GM23338 (cell line): ENCODE data around the gene COL15A1. TPM values are rescaled to one million over a fixed set of nuclear protein-coding genes. Genes with fewer than 3 reads are reported as not detected.

Experiments used
- ATAC-seq: fragments of 200-7000 bp; cut with Tn5 transposase; 3 replicates; pipeline ENCODE4 v1.9.1; 2020
- DNase-seq: peaks from one replicate; pipeline ENCODE4 v3.0.0-alpha.2; 2015; ENCODE audit warnings: low spot score
- H2AFZ ChIP-seq: fragments of 200-600 bp; sonication (generic); 2 replicates; pipeline ENCODE4 v1.8.0; 2016; ENCODE audit warnings: antibody characterized with exemption, mild to moderate bottlenecking, moderate library complexity
- H3F3A ChIP-seq: fragments of 200-600 bp; sonication (generic); replicated peaks from 2 replicates; pipeline ENCODE4 v1.8.0; 2017; ENCODE audit warnings: antibody characterized with exemption, mixed run types, low read depth
- H3K27ac ChIP-seq: fragments of 200-600 bp; sonication (generic); 2 replicates; pipeline ENCODE4 v1.6.1; 2016; ENCODE audit warnings: low read depth
- H3K27me3 ChIP-seq: fragments of 200-600 bp; sonication (generic); 2 replicates; pipeline ENCODE4 v1.8.0; 2016; ENCODE audit warnings: mild to moderate bottlenecking, mixed run types, moderate library complexity; ENCODE audit not compliant: insufficient read depth
- H3K36me3 ChIP-seq: fragments of 200-600 bp; sonication (generic); 2 replicates; pipeline ENCODE4 v1.8.0; 2016; ENCODE audit warnings: mild to moderate bottlenecking; ENCODE audit not compliant: insufficient read depth
- H3K4me1 ChIP-seq: fragments of 200-600 bp; sonication (generic); 2 replicates; pipeline ENCODE4 v1.8.0; 2016; ENCODE audit warnings: mild to moderate bottlenecking, moderate library complexity; ENCODE audit not compliant: insufficient read depth
- H3K4me2 ChIP-seq: fragments of 200-600 bp; sonication (generic); 2 replicates; pipeline ENCODE4 v1.7.1; 2017; ENCODE audit warnings: mixed run types
- H3K4me3 ChIP-seq: fragments of 200-600 bp; sonication (generic); 2 replicates; pipeline ENCODE4 v1.6.1; 2016; ENCODE audit warnings: mixed run types
- H3K79me2 ChIP-seq: fragments of 200-600 bp; sonication (generic); replicated peaks from 2 replicates; pipeline ENCODE4 v1.8.0; 2017; ENCODE audit warnings: mild to moderate bottlenecking; ENCODE audit not compliant: insufficient read depth
- H3K9me2 ChIP-seq: fragments of 200-600 bp; sonication (generic); 2 replicates; pipeline ENCODE4 v1.8.0; 2017; ENCODE audit not compliant: insufficient read depth
- H4K20me1 ChIP-seq: fragments of 200-600 bp; sonication (generic); replicated peaks from 2 replicates; pipeline ENCODE4 v1.8.0; 2017; ENCODE audit warnings: mild to moderate bottlenecking; ENCODE audit not compliant: insufficient read depth
- H3K27ac Mint-ChIP-seq: 2 replicates; pipeline ENCODE4 v1.8.0; 2020; ENCODE audit warnings: inconsistent platforms, mild to moderate bottlenecking, moderate library complexity, mixed read lengths
- H3K27me3 Mint-ChIP-seq: 3 replicates; pipeline ENCODE4 v1.8.0; 2022; ENCODE audit warnings: low read depth, mild to moderate bottlenecking, moderate library complexity, mixed read lengths, inconsistent platforms; ENCODE audit not compliant: insufficient read depth, poor library complexity
- H3K36me3 Mint-ChIP-seq: 3 replicates; pipeline ENCODE4 v1.8.0; 2021; ENCODE audit warnings: low read depth, mild to moderate bottlenecking, inconsistent platforms, moderate library complexity, mixed read lengths
- H3K4me1 Mint-ChIP-seq: 3 replicates; pipeline ENCODE4 v1.8.0; 2020; ENCODE audit warnings: mild to moderate bottlenecking, inconsistent platforms, mixed read lengths
- H3K4me3 Mint-ChIP-seq: 3 replicates; pipeline ENCODE4 v1.8.0; 2021; ENCODE audit warnings: moderate library complexity, mild to moderate bottlenecking, inconsistent platforms, mixed read lengths
- H3K9me3 Mint-ChIP-seq: 3 replicates; pipeline ENCODE4 v1.8.0; 2020; ENCODE audit warnings: moderate library complexity, mild to moderate bottlenecking, inconsistent platforms, mixed read lengths
- JUNB ChIP-seq: IDR thresholded peaks from one replicate; pipeline ENCODE4 v1.6.1; 2016; ENCODE audit warnings: antibody characterized with exemption; ENCODE audit not compliant: unreplicated experiment
- STAT1 ChIP-seq: IDR thresholded peaks from one replicate; pipeline ENCODE4 v1.6.1; 2016; ENCODE audit warnings: antibody characterized with exemption; ENCODE audit not compliant: unreplicated experiment
- ZNF331 ChIP-seq: fragments of 250-450 bp; sonication (Bioruptor Pico); IDR thresholded peaks from 2 replicates; pipeline ENCODE4 v1.5.0; 2020; ENCODE audit warnings: low read depth, mild to moderate bottlenecking, moderate library complexity
- polyA plus RNA-seq: library from polyadenylated mRNA; unstranded; fragments of >200 nt; fragmentation: Nextera tagmentation; extraction: Ambion mirVana; gene quantifications from 2 replicates; pipeline ENCODE4 v1.2.1, GENCODE V29; 2016
- total RNA-seq: library from RNA; depleted of rRNA; stranded (reverse); fragments of >200 nt; shearing (Covaris generic); gene quantifications from 2 replicates; pipeline ENCODE4 v1.2.3, GENCODE V29; 2014
- TF ChIP-seq, protein P1 (sequence below): fragments of 250-450 bp; sonication (Bioruptor Pico); IDR thresholded peaks from 2 replicates; pipeline ENCODE4 v1.5.0; 2020; ENCODE audit warnings: mild to moderate bottlenecking, moderate library complexity
- TF ChIP-seq, protein P2 (sequence below), 2 experiments: fragments of 200-600 bp in 1 of 2; sonication (generic) in 1 of 2; conservative IDR thresholded peaks; 2 replicates each; pipeline versions ENCODE4 v1.5.1 to v1.6.1; 2016 to 2017; ENCODE audit warnings: antibody characterized with exemption in 2 of 2, low read depth in 2 of 2, mild to moderate bottlenecking in 2 of 2, moderate library complexity in 1 of 2

Gene COL15A1
- total and polyA plus RNA-seq, 2 experiments from 2014 or later: 0.17 to 0.18 TPM

DNA sequence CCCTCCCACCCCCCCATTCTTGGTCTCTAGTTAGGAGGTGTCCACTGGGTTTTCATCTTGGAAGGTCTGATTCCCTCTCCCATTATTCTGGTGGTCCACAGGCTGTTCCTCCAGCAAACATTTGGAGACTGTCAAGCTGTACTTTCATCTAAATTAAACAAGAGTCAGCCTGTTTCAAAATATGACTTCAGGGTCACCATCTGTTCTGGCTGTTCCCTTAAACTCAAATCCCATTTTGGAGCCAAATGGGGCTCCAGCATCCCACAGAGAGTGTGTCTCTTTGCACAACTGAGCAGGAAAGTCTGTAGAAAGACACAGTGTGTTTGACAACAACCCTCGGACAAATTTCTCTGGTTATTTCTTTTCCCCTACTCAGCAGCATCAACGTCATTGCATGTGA is 20.5 kb downstream of the COL15A1 start:
- no peak overlapping the region for H3K27ac ChIP-seq
- Mint-ChIP-seq H3K4me3 (no peak overlapping the region), H3K36me3 (no peaks in the 10 kb centered on the region), H3K4me1 (peaks cover 25% of the 10 kb centered on the region), H3K9me3 (no peaks in the 10 kb centered on the region; the same call in 2 of the 3 replicates), H3K27ac (no peak overlapping the region), H3K27me3 (peaks cover 8% of the 10 kb centered on the region)
- no peaks in the 10 kb centered on the region for H4K20me1 ChIP-seq
- H3K9me2 ChIP-seq: peaks cover 12% of the 10 kb centered on the region
- TF ChIP-seq, protein P1, sequence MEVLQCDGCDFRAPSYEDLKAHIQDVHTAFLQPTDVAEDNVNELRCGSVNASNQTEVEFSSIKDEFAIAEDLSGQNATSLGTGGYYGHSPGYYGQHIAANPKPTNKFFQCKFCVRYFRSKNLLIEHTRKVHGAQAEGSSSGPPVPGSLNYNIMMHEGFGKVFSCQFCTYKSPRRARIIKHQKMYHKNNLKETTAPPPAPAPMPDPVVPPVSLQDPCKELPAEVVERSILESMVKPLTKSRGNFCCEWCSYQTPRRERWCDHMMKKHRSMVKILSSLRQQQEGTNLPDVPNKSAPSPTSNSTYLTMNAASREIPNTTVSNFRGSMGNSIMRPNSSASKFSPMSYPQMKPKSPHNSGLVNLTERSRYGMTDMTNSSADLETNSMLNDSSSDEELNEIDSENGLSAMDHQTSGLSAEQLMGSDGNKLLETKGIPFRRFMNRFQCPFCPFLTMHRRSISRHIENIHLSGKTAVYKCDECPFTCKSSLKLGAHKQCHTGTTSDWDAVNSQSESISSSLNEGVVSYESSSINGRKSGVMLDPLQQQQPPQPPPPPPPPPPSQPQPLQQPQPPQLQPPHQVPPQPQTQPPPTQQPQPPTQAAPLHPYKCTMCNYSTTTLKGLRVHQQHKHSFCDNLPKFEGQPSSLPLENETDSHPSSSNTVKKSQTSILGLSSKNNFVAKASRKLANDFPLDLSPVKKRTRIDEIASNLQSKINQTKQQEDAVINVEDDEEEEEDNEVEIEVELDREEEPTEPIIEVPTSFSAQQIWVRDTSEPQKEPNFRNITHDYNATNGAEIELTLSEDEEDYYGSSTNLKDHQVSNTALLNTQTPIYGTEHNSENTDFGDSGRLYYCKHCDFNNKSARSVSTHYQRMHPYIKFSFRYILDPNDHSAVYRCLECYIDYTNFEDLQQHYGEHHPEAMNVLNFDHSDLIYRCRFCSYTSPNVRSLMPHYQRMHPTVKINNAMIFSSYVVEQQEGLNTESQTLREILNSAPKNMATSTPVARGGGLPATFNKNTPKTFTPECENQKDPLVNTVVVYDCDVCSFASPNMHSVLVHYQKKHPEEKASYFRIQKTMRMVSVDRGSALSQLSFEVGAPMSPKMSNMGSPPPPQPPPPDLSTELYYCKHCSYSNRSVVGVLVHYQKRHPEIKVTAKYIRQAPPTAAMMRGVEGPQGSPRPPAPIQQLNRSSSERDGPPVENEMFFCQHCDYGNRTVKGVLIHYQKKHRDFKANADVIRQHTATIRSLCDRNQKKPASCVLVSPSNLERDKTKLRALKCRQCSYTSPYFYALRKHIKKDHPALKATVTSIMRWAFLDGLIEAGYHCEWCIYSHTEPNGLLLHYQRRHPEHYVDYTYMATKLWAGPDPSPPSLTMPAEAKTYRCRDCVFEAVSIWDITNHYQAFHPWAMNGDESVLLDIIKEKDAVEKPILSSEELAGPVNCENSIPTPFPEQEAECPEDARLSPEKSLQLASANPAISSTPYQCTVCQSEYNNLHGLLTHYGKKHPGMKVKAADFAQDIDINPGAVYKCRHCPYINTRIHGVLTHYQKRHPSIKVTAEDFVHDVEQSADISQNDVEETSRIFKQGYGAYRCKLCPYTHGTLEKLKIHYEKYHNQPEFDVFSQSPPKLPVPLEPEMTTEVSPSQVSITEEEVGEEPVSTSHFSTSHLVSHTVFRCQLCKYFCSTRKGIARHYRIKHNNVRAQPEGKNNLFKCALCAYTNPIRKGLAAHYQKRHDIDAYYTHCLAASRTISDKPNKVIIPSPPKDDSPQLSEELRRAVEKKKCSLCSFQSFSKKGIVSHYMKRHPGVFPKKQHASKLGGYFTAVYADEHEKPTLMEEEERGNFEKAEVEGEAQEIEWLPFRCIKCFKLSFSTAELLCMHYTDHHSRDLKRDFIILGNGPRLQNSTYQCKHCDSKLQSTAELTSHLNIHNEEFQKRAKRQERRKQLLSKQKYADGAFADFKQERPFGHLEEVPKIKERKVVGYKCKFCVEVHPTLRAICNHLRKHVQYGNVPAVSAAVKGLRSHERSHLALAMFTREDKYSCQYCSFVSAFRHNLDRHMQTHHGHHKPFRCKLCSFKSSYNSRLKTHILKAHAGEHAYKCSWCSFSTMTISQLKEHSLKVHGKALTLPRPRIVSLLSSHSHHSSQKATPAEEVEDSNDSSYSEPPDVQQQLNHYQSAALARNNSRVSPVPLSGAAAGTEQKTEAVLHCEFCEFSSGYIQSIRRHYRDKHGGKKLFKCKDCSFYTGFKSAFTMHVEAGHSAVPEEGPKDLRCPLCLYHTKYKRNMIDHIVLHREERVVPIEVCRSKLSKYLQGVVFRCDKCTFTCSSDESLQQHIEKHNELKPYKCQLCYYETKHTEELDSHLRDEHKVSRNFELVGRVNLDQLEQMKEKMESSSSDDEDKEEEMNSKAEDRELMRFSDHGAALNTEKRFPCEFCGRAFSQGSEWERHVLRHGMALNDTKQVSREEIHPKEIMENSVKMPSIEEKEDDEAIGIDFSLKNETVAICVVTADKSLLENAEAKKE (CRISPR knock-in tag): no peak
- TF ChIP-seq, protein P2, sequence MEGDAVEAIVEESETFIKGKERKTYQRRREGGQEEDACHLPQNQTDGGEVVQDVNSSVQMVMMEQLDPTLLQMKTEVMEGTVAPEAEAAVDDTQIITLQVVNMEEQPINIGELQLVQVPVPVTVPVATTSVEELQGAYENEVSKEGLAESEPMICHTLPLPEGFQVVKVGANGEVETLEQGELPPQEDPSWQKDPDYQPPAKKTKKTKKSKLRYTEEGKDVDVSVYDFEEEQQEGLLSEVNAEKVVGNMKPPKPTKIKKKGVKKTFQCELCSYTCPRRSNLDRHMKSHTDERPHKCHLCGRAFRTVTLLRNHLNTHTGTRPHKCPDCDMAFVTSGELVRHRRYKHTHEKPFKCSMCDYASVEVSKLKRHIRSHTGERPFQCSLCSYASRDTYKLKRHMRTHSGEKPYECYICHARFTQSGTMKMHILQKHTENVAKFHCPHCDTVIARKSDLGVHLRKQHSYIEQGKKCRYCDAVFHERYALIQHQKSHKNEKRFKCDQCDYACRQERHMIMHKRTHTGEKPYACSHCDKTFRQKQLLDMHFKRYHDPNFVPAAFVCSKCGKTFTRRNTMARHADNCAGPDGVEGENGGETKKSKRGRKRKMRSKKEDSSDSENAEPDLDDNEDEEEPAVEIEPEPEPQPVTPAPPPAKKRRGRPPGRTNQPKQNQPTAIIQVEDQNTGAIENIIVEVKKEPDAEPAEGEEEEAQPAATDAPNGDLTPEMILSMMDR (conservative IDR thresholded peaks at IDR 0.05; ENCODE audit: low read depth in 2 of 2): no peak
- TF ChIP-seq STAT1 (no peak), JUNB (no peak)
- no peaks in the 10 kb centered on the region for H3F3A ChIP-seq
- H3K27me3 ChIP-seq: no peaks in the 10 kb centered on the region
- no peak for ATAC-seq
- no peak overlapping the region for H2AFZ ChIP-seq
- no peak overlapping the region for H3K4me2 ChIP-seq
- H3K4me1 ChIP-seq: peaks cover 19% of the 10 kb centered on the region
- H3K4me3 ChIP-seq: no peak overlapping the region
- H3K36me3 ChIP-seq: no peaks in the 10 kb centered on the region
- no peaks in the 10 kb centered on the region for H3K79me2 ChIP-seq
- DNase-seq: no peak

DNA sequence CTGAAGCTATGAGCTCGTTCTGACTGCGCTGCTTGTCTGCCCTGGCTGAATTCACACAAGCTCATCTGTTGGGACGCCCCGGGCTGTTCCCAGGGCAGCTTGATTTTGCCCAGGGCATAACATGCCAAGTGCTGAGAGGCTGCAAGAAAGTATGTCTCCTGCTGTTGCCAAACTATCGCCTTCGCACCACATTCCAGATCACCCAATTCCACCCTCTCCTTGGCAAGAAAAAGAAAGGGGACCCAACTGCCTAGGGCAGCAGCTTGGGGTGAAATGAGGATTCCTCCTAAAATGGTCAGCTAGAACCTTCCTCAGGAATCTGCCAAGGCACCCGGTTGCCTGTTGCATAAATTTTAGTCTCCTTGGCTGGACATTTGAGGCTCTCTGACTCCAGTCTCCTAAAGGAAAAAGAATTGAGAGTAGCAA is 21.2 kb downstream of the COL15A1 start:
- no peak overlapping the region for H3K4me2 ChIP-seq
- no peak overlapping the region; the same call in 1 of the 2 replicates for H3K27ac Mint-ChIP-seq
- H3K9me3 Mint-ChIP-seq: no peaks in the 10 kb centered on the region; the same call in 2 of the 3 replicates
- DNase-seq (no peak), ATAC-seq (no peak)
- no peak overlapping the region for H2AFZ ChIP-seq
- TF ChIP-seq ZNF331 (CRISPR knock-in tag): no peak
- no peak overlapping the region for H3K4me3 Mint-ChIP-seq
- no peaks in the 10 kb centered on the region for H3K36me3 Mint-ChIP-seq
- H3K9me2 ChIP-seq: peaks cover 12% of the 10 kb centered on the region
- H3K36me3 ChIP-seq: no peaks in the 10 kb centered on the region
- no peak overlapping the region for H3K4me3 ChIP-seq
- no peaks in the 10 kb centered on the region for H3F3A ChIP-seq
- H3K4me1 ChIP-seq: peaks cover 21% of the 10 kb centered on the region
- H3K27me3 Mint-ChIP-seq: peaks cover 6% of the 10 kb centered on the region
- H3K4me1 Mint-ChIP-seq: peaks cover 31% of the 10 kb centered on the region
- no peak overlapping the region for H3K27ac ChIP-seq
- no peaks in the 10 kb centered on the region for H3K27me3 ChIP-seq
- no peaks in the 10 kb centered on the region for H4K20me1 ChIP-seq
- no peaks in the 10 kb centered on the region for H3K79me2 ChIP-seq
